GM12878 (cell line): ENCODE results near the gene STX8. TPM values are rescaled to one million over a fixed set of nuclear protein-coding genes. Genes with fewer than 3 reads are reported as not detected.

Experiments used
- CBX5 ChIP-seq: sonication (generic); IDR thresholded peaks from 2 replicates; pipeline ENCODE4 v1.6.1; 2016; ENCODE audit warnings: low read depth, moderate library complexity, mild to moderate bottlenecking, inconsistent platforms
- IKZF1 ChIP-seq: fragments of 450-650 bp; conservative IDR thresholded peaks from 2 replicates; pipeline ENCODE4 v1.6.1; 2017; ENCODE audit warnings: antibody characterized with exemption, mild to moderate bottlenecking
- polyA plus RNA-seq, 11 experiments: library from polyadenylated mRNA; depleted of rRNA in 4 of 11; unstranded in 6 of 11; stranded (reverse) in 5 of 11; fragments of >200 nt; fragmentation: Nextera tagmentation in 4 of 11; fragmentation: Illumina TruSeq in 1 of 11; extraction: Ambion mirVana in 4 of 11; extraction: Trizol in 1 of 11; gene quantifications; 1 replicate in 1 of 11; 2 replicates in 10 of 11; pipeline versions ENCODE4 v1.2.1 to v1.2.3, GENCODE V29; 2011 to 2016; ENCODE audit warnings: inconsistent platforms in 2 of 11, missing spikeins in 2 of 11, low read depth in 1 of 11
- total RNA-seq, 4 experiments: library from RNA; depleted of rRNA in 3 of 4; stranded (reverse); fragments of >200 nt in 3 of 4; fragmentation: Illumina TruSeq in 1 of 4; extraction: Trizol in 1 of 4; gene quantifications; 2 replicates each; pipeline versions ENCODE4 v1.2.1 to v1.2.3, GENCODE V29; 2013 to 2021
- TF ChIP-seq, protein P1 (sequence below): fragments of 450-650 bp; IDR thresholded peaks from 2 replicates; pipeline ENCODE4 v1.6.1; 2017; ENCODE audit warnings: mild to moderate bottlenecking, moderate library complexity
- TF ChIP-seq, protein P2 (sequence below): fragments of 450-650 bp; IDR thresholded peaks from 2 replicates; pipeline ENCODE4 v1.6.1; 2017; ENCODE audit warnings: mild to moderate bottlenecking, moderate library complexity

STX8 gene
- total and polyA plus RNA-seq, 10 of the 15 experiments (the other 5 are each of a cell fraction or from before 2014, with no cell fraction given) = 47.9 to 151 (median 72.9) TPM

DNA sequence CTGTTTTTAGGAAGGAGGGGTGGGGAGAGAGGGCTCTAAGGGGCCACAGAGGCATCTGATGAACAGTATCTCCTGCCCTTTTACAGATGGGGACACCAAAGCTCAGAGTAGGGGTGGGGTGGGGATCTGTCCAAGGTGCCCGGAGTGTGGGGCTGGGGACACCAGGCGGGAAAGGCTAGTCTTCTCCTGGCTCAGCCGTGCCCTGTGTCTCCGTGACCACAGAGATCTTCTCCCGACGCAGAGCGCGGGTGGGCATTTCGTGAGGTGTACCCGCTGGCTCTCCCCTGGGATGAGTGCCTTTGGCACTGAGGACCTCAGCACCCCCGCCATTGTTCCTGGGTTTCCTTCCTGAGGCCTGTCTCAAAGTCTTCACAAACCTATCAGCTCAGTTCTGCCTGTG lies 344.8 kb downstream of the STX8 start (continued):
- TF ChIP-seq, protein P1, sequence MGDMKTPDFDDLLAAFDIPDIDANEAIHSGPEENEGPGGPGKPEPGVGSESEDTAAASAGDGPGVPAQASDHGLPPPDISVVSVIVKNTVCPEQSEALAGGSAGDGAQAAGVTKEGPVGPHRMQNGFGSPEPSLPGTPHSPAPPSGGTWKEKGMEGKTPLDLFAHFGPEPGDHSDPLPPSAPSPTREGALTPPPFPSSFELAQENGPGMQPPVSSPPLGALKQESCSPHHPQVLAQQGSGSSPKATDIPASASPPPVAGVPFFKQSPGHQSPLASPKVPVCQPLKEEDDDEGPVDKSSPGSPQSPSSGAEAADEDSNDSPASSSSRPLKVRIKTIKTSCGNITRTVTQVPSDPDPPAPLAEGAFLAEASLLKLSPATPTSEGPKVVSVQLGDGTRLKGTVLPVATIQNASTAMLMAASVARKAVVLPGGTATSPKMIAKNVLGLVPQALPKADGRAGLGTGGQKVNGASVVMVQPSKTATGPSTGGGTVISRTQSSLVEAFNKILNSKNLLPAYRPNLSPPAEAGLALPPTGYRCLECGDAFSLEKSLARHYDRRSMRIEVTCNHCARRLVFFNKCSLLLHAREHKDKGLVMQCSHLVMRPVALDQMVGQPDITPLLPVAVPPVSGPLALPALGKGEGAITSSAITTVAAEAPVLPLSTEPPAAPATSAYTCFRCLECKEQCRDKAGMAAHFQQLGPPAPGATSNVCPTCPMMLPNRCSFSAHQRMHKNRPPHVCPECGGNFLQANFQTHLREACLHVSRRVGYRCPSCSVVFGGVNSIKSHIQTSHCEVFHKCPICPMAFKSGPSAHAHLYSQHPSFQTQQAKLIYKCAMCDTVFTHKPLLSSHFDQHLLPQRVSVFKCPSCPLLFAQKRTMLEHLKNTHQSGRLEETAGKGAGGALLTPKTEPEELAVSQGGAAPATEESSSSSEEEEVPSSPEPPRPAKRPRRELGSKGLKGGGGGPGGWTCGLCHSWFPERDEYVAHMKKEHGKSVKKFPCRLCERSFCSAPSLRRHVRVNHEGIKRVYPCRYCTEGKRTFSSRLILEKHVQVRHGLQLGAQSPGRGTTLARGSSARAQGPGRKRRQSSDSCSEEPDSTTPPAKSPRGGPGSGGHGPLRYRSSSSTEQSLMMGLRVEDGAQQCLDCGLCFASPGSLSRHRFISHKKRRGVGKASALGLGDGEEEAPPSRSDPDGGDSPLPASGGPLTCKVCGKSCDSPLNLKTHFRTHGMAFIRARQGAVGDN = no peak
- TF ChIP-seq CBX5 (no peak), IKZF1 (no peak)
- TF ChIP-seq, protein P2, sequence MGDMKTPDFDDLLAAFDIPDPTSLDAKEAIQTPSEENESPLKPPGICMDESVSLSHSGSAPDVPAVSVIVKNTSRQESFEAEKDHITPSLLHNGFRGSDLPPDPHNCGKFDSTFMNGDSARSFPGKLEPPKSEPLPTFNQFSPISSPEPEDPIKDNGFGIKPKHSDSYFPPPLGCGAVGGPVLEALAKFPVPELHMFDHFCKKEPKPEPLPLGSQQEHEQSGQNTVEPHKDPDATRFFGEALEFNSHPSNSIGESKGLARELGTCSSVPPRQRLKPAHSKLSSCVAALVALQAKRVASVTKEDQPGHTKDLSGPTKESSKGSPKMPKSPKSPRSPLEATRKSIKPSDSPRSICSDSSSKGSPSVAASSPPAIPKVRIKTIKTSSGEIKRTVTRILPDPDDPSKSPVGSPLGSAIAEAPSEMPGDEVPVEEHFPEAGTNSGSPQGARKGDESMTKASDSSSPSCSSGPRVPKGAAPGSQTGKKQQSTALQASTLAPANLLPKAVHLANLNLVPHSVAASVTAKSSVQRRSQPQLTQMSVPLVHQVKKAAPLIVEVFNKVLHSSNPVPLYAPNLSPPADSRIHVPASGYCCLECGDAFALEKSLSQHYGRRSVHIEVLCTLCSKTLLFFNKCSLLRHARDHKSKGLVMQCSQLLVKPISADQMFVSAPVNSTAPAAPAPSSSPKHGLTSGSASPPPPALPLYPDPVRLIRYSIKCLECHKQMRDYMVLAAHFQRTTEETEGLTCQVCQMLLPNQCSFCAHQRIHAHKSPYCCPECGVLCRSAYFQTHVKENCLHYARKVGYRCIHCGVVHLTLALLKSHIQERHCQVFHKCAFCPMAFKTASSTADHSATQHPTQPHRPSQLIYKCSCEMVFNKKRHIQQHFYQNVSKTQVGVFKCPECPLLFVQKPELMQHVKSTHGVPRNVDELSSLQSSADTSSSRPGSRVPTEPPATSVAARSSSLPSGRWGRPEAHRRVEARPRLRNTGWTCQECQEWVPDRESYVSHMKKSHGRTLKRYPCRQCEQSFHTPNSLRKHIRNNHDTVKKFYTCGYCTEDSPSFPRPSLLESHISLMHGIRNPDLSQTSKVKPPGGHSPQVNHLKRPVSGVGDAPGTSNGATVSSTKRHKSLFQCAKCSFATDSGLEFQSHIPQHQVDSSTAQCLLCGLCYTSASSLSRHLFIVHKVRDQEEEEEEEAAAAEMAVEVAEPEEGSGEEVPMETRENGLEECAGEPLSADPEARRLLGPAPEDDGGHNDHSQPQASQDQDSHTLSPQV = no peak
